Dedifferentiated amniotic fluid mesenchymal stem cell (primary cell): ENCODE data around the gene DRD2.

Experiments used
- DNase-seq: peaks from one replicate; pipeline ENCODE4 v3.0.0-alpha.2; 2016; ENCODE audit errors: extremely low spot score

DRD2 gene

GRCh38 chr11:113400631-113401230 is 74.5 kb downstream of the DRD2 start:
- no peak for DNase-seq

- DNase-seq: no peak
These were observed 76.3 kb downstream of the DRD2 start for GRCh38 chr11:113398669-113399430.

- no peak for DNase-seq
These were observed 77.4 kb downstream of the DRD2 start for GRCh38 chr11:113397821-113398220.

GRCh38 chr11:113397212-113397611 is 78.0 kb downstream of the DRD2 start:
- DNase-seq: no peak

GRCh38 chr11:113396690-113397089 is 78.5 kb downstream of the DRD2 start:
- DNase-seq: no peak

- DNase-seq: no peak
These were observed 79.3 kb downstream of the DRD2 start for GRCh38 chr11:113395782-113396336.

GRCh38 chr11:113394919-113395318 is 80.3 kb downstream of the DRD2 start:
- DNase-seq: no peak

GRCh38 chr11:113393501-113393985 is 81.7 kb downstream of the DRD2 start:
- no peak for DNase-seq

GRCh38 chr11:113392236-113392921 is 82.8 kb downstream of the DRD2 start:
- DNase-seq: no peak

- DNase-seq: no peak
These were observed 85.9 kb downstream of the DRD2 start for GRCh38 chr11:113389272-113389671.

- DNase-seq: no peak
These were observed 87.5 kb downstream of the DRD2 start, which contains the start of gene ANKK1 for GRCh38 chr11:113387605-113388211. Gene ANKK1, plus strand, starts transcription at chr11:113387779. Its CDS starts 106 bp downstream, at chr11:113387885.

GRCh38 chr11:113386866-113387265 is 88.3 kb downstream of the DRD2 start:
- no peak for DNase-seq

- no peak for DNase-seq
These were observed 89.4 kb downstream of the DRD2 start for GRCh38 chr11:113385749-113386148.

GRCh38 chr11:113384551-113384950 is 90.6 kb downstream of the DRD2 start:
- DNase-seq: peak; percentile 72

GRCh38 chr11:113382121-113382520 is 93.1 kb downstream of the DRD2 start:
- DNase-seq: no peak

GRCh38 chr11:113378692-113379091 is 96.5 kb downstream of the DRD2 start:
- no peak for DNase-seq

GRCh38 chr11:113377681-113378412 is 97.4 kb downstream of the DRD2 start:
- no peak for DNase-seq

GRCh38 chr11:113376156-113376555 is 99.0 kb downstream of the DRD2 start:
- no peak for DNase-seq

GRCh38 chr11:113375402-113375801 is 99.8 kb downstream of the DRD2 start:
- no peak for DNase-seq

- DNase-seq: no peak
These were observed 101.1 kb downstream of the DRD2 start for GRCh38 chr11:113373981-113374560.

- DNase-seq: no peak
These were observed 101.9 kb downstream of the DRD2 start for GRCh38 chr11:113373306-113373705.
